Measurements from ENCODE around the gene CSNK1D. TPM values are rescaled to one million over a fixed set of nuclear protein-coding genes. Genes with fewer than 3 reads are reported as not detected.
A peak's percentile ranks its signal among the peaks of the same experiment; 100 is the strongest.

CSNK1D gene
- total RNA-seq, 1 donor from 2014 or later = 150 TPM

DNA sequence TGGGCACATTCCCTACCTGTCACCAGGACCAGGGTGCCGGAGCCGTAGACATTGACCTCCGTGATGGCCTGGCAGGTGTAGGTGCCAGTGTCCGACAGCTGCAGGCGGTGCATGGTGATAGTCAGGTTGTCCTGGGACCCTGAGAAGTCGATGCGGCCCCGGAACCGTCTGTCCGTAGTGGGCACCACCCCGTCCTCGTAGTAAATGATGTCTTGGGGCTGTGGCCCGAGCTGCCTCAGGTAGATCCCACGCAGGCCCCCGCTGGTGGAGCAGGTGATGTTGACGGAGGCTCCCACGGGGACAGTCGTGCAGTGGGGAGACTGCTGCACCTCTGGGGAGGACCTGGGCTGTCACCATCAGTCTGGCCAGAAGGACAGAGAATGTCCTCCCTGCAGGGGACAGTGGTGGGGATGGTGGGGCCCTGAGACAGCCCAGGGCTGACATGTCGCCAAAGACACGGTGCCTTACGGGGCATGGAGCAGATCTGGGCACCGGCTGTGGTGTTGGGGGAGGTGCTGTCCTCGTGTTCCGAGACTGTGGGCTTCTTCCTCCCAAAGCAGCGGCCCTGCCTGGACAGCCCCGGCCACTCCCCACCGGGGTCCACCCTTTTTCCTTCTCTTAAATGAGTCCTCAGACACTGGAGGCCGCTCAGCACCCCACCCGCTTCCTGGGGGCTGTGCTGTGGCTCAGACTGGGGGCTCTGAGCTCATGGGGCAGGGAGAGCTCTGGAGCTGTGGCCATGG lies 43.3 kb upstream of the CSNK1D start:
- TF ChIP-seq CTCF (IDR thresholded peaks at IDR 0.05) = no peak
- H3K4me3 ChIP-seq = peak overlapping the region; percentile 19
- no peaks in the 10 kb centered on the region for H3K9me3 ChIP-seq
- H3K27me3 ChIP-seq = peaks cover 26% of the 10 kb centered on the region
- intact Hi-C loops (cut with DNase I) = no loop called here
- peaks cover 19% of the 10 kb centered on the region for H3K4me1 ChIP-seq
- peak overlapping the region; percentile 30 for H3K27ac ChIP-seq
- DNase-seq (no peak), ATAC-seq (no peak)
- H3K36me3 ChIP-seq = no peaks in the 10 kb centered on the region

GRCh38 chr17:82315703-82316358 lies 42.3 kb upstream of the CSNK1D start:
- Histone ChIP-seq H3K27ac (no peak overlapping the region), H3K4me3 (peak overlapping the region; percentile 21), H3K4me1 (peaks cover 10% of the 10 kb centered on the region), H3K9me3 (no peaks in the 10 kb centered on the region), H3K36me3 (no peaks in the 10 kb centered on the region), H3K27me3 (peaks cover 29% of the 10 kb centered on the region)
- intact Hi-C loops (cut with DNase I) = no loop called here
- peak; percentile 50 for ATAC-seq
- DNase-seq = no peak
- no peak for TF ChIP-seq CTCF (IDR thresholded peaks at IDR 0.05)

GRCh38 chr17:82314727-82315605 lies 41.5 kb upstream of the CSNK1D start:
- Histone ChIP-seq H3K9me3 (no peaks in the 10 kb centered on the region), H3K4me3 (no peak overlapping the region), H3K27ac (no peak overlapping the region), H3K36me3 (no peaks in the 10 kb centered on the region), H3K27me3 (peaks cover 36% of the 10 kb centered on the region), H3K4me1 (peaks cover 10% of the 10 kb centered on the region)
- no peak for TF ChIP-seq CTCF (IDR thresholded peaks at IDR 0.05)
- ATAC-seq = peak; percentile 13
- intact Hi-C loops (cut with DNase I) = no loop called here
- DNase-seq = no peak

- Histone ChIP-seq H3K27ac (no peak overlapping the region), H3K27me3 (peaks cover 36% of the 10 kb centered on the region), H3K4me3 (no peak overlapping the region), H3K9me3 (no peaks in the 10 kb centered on the region), H3K4me1 (peaks cover 10% of the 10 kb centered on the region), H3K36me3 (no peaks in the 10 kb centered on the region)
- TF ChIP-seq CTCF (IDR thresholded peaks at IDR 0.05) = no peak
- intact Hi-C loops (cut with DNase I) = no loop called here
- ATAC-seq = no peak
- no peak for DNase-seq
These were observed 40.7 kb upstream of the CSNK1D start for GRCh38 chr17:82314012-82314726.
